H9 (cell line): Measurements from ENCODE around the gene MAPKAP1. TPM values are rescaled to one million over a fixed set of nuclear protein-coding genes. Genes with fewer than 3 reads are reported as not detected.
"Not testable (repeated sequence)": the region's sequence is repeated elsewhere in the genome, so short reads cannot be mapped to it uniquely, and the experiment has no call there.

Experiments used
- DNase-seq: peaks from one replicate; pipeline ENCODE4 v3.0.0-alpha.2; 2017
- H2AFZ ChIP-seq: one replicate; pipeline ENCODE4 v1.6.1; 2013; ENCODE audit warnings: mild to moderate bottlenecking, low read length, control low read depth, moderate library complexity
- H2AK5ac ChIP-seq: 2 replicates; pipeline ENCODE4 v1.6.1; 2013; ENCODE audit warnings: low read length, control low read depth, mixed read lengths; ENCODE audit not compliant: insufficient read length
- H2BK120ac ChIP-seq: one replicate; pipeline ENCODE4 v1.6.1; 2013; ENCODE audit warnings: low read depth, mild to moderate bottlenecking, low read length, control low read depth, inconsistent platforms; ENCODE audit not compliant: poor library complexity, severe bottlenecking
- H2BK12ac ChIP-seq: 2 replicates; pipeline ENCODE4 v1.6.1; 2013; ENCODE audit warnings: low read length, control low read depth, mixed read lengths, low read depth; ENCODE audit not compliant: insufficient read length
- H2BK15ac ChIP-seq: 2 replicates; pipeline ENCODE4 v1.6.1; 2013; ENCODE audit warnings: low read depth, low read length, control low read depth
- H2BK20ac ChIP-seq: one replicate; pipeline ENCODE4 v1.6.1; 2013; ENCODE audit warnings: low read depth, mild to moderate bottlenecking, low read length, control low read depth, inconsistent platforms; ENCODE audit not compliant: poor library complexity, severe bottlenecking
- H2BK5ac ChIP-seq: 2 replicates; pipeline ENCODE4 v1.6.1; 2013; ENCODE audit warnings: low read length, control low read depth, mixed read lengths; ENCODE audit not compliant: insufficient read length
- H3K14ac ChIP-seq: 2 replicates; pipeline ENCODE4 v1.6.1; 2013; ENCODE audit warnings: low read length, control low read depth; ENCODE audit not compliant: insufficient read depth
- H3K18ac ChIP-seq: 2 replicates; pipeline ENCODE4 v1.6.1; 2013; ENCODE audit warnings: low read depth, mild to moderate bottlenecking, mixed read lengths, low read length, control low read depth; ENCODE audit not compliant: insufficient read length
- H3K23ac ChIP-seq: 2 replicates; pipeline ENCODE4 v1.6.1; 2013; ENCODE audit warnings: low read length, control low read depth, mixed read lengths, low read depth; ENCODE audit not compliant: insufficient read length
- H3K23me2 ChIP-seq: 2 replicates; pipeline ENCODE4 v1.6.1; 2013; ENCODE audit warnings: low read depth, mild to moderate bottlenecking, mixed read lengths, low read length, control low read depth; ENCODE audit not compliant: insufficient read length, poor library complexity, severe bottlenecking
- H3K27ac ChIP-seq: 2 replicates; pipeline ENCODE4 v1.5.1; 2013; ENCODE audit warnings: low read length, control low read depth, mixed read lengths, low read depth; ENCODE audit not compliant: insufficient read length
- H3K27me3 ChIP-seq: 2 replicates; pipeline ENCODE4 v1.6.1; 2013; ENCODE audit warnings: low read length, control low read depth, inconsistent platforms; ENCODE audit not compliant: insufficient read depth
- H3K4ac ChIP-seq: 2 replicates; pipeline ENCODE4 v1.6.1; 2013; ENCODE audit warnings: low read depth, mild to moderate bottlenecking, control low read depth, inconsistent platforms, low read length, moderate library complexity
- H3K4me1 ChIP-seq: 2 replicates; pipeline ENCODE4 v1.6.1; 2013; ENCODE audit warnings: low read length, control low read depth, inconsistent platforms; ENCODE audit not compliant: insufficient read depth
- H3K4me2 ChIP-seq: 2 replicates; pipeline ENCODE4 v1.6.1; 2013; ENCODE audit warnings: low read length, control low read depth, mixed read lengths; ENCODE audit not compliant: insufficient read length, insufficient read depth
- H3K56ac ChIP-seq: 2 replicates; pipeline ENCODE4 v1.6.1; 2013; ENCODE audit warnings: low read depth, mild to moderate bottlenecking, mixed read lengths, low read length, control low read depth; ENCODE audit not compliant: insufficient read length
- H3K79me1 ChIP-seq: 2 replicates; pipeline ENCODE4 v1.6.1; 2013; ENCODE audit warnings: low read depth, mild to moderate bottlenecking, moderate library complexity, low read length, control low read depth, inconsistent platforms; ENCODE audit not compliant: insufficient read depth, poor library complexity, severe bottlenecking
- H3K79me2 ChIP-seq: 2 replicates; pipeline ENCODE4 v1.6.1; 2013; ENCODE audit warnings: low read length, control low read depth, inconsistent platforms; ENCODE audit not compliant: insufficient read depth
- H3K9ac ChIP-seq: 2 replicates; pipeline ENCODE4 v1.6.1; 2013; ENCODE audit warnings: low read length, control low read depth, mixed read lengths; ENCODE audit not compliant: insufficient read length; ENCODE audit errors: extremely low read depth
- H3K9me3 ChIP-seq: one replicate; pipeline ENCODE4 v1.6.1; 2013; ENCODE audit warnings: low read depth, low read length, inconsistent platforms; ENCODE audit not compliant: control insufficient read depth
- H3T11ph ChIP-seq: one replicate; pipeline ENCODE4 v1.6.1; 2013; ENCODE audit warnings: mild to moderate bottlenecking, low read length, control low read depth, inconsistent platforms
- H4K20me1 ChIP-seq: one replicate; pipeline ENCODE4 v1.6.1; 2013; ENCODE audit not compliant: control insufficient read depth, insufficient read length, insufficient read depth
- H4K5ac ChIP-seq: 2 replicates; pipeline ENCODE4 v1.6.1; 2013; ENCODE audit warnings: low read depth, mild to moderate bottlenecking, mixed read lengths, low read length, control low read depth; ENCODE audit not compliant: insufficient read length
- H4K8ac ChIP-seq: replicated peaks from 2 replicates; pipeline ENCODE4 v1.6.1; 2013; ENCODE audit warnings: low read length, control low read depth, mixed read lengths, low read depth; ENCODE audit not compliant: insufficient read length
- H4K91ac ChIP-seq: 2 replicates; pipeline ENCODE4 v1.6.1; 2013; ENCODE audit warnings: low read depth, mild to moderate bottlenecking, moderate library complexity, mixed read lengths, low read length, control low read depth; ENCODE audit not compliant: insufficient read length
- H3K27ac Mint-ChIP-seq, 3 experiments: 2 replicates in 2 of 3; 3 replicates in 1 of 3; pipeline ENCODE4 v1.8.0; 2020 to 2021; ENCODE audit warnings: mixed read lengths in 3 of 3, mild to moderate bottlenecking in 1 of 3, moderate library complexity in 1 of 3
- H3K27me3 Mint-ChIP-seq: 2 replicates; pipeline ENCODE4 v1.8.0; 2021; ENCODE audit warnings: low read depth, mild to moderate bottlenecking, moderate library complexity, mixed read lengths
- H3K36me3 Mint-ChIP-seq, 3 experiments: 2 replicates in 2 of 3; 3 replicates in 1 of 3; pipeline ENCODE4 v1.8.0; 2020 to 2021; ENCODE audit warnings: low read depth in 3 of 3, mixed read lengths in 3 of 3; ENCODE audit not compliant: insufficient read depth in 1 of 3
- H3K4me1 Mint-ChIP-seq, 2 experiments: 2 replicates each; pipeline ENCODE4 v1.8.0; 2020; ENCODE audit warnings: mixed read lengths in 2 of 2
- H3K4me3 Mint-ChIP-seq, 2 experiments: 2 replicates in 1 of 2; 3 replicates in 1 of 2; pipeline ENCODE4 v1.8.0; 2020 to 2021; ENCODE audit warnings: mild to moderate bottlenecking in 2 of 2, mixed read lengths in 2 of 2, moderate library complexity in 1 of 2
- H3K9me3 Mint-ChIP-seq, 2 experiments: 2 replicates in 1 of 2; 3 replicates in 1 of 2; pipeline ENCODE4 v1.8.0; 2020; ENCODE audit warnings: mild to moderate bottlenecking in 2 of 2, mixed read lengths in 2 of 2, moderate library complexity in 1 of 2
- WGBS: extraction: QIAGEN DNeasy Blood & Tissue Kit; methylation state at CpG from one replicate; pipeline ENCODE4 v1.1.7; 2013; ENCODE audit warnings: missing lambda C conversion rate, low lambda C conversion rate, mixed read lengths; ENCODE audit not compliant: insufficient read length; ENCODE audit errors: extremely low coverage; 5-methylcytosine and 5-hydroxymethylcytosine counted together
- total RNA-seq: library from RNA; stranded (reverse); gene quantifications from 2 replicates; pipeline ENCODE4 v1.2.1, GENCODE V29; 2021

The MAPKAP1 gene
- total RNA-seq, 1 experiment from 2014 or later, result 97.0 TPM

DNA sequence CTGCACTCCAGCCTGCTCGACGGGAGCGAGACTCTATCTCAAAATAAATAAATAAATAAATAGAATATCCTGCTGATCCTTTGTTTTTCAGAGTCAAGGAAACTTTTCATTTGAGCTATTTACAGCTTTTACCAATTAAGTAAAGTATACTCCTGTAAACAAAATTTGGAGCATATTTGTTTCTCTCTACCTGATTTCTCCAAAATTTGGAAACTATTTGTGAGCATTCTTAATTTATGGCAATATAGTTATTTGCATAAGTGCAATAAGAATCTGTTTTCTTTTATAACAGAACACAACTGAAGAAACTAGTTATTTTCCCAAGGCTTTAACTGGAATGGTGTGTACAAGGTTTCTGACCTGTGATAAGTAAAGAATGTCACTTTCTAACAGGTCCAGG is 135.2 kb downstream of the MAPKAP1 start:
- not testable (repeated sequence) for H3K79me1 ChIP-seq, H3K23me2 ChIP-seq, H4K20me1 ChIP-seq, H4K5ac ChIP-seq, H3K23ac ChIP-seq, H4K91ac ChIP-seq, H2BK5ac ChIP-seq, DNase-seq, H3K4me3 Mint-ChIP-seq, H3T11ph ChIP-seq, H4K8ac ChIP-seq, H3K4me2 ChIP-seq, H3K4me1 Mint-ChIP-seq, H3K9ac ChIP-seq, H3K79me2 ChIP-seq, H3K9me3 ChIP-seq, H2BK120ac ChIP-seq, H3K4me1 ChIP-seq, H3K27ac ChIP-seq, H2BK15ac ChIP-seq, H3K27ac Mint-ChIP-seq, H2BK20ac ChIP-seq, H3K56ac ChIP-seq, H3K18ac ChIP-seq, H2AK5ac ChIP-seq, H3K27me3 ChIP-seq, H3K27me3 Mint-ChIP-seq, H2BK12ac ChIP-seq, H3K4ac ChIP-seq, H2AFZ ChIP-seq, H3K14ac ChIP-seq
- WGBS, result no CpG with 5 or more reads among the region's 3 CpGs
- Mint-ChIP-seq H3K36me3 (peaks cover 47 to 62% (median 58%) of the 10 kb centered on the region in 3 experiments), H3K9me3 (peaks cover 48 to 60% of the 10 kb centered on the region in 2 experiments)
